HG03103 (cell line): Measurements from ENCODE around the gene MYLK.

ENCODE experiments used
- ATAC-seq: cut with Tn5 transposase; IDR thresholded peaks from one replicate; pipeline ENCODE4 v1.9.1; 2021; ENCODE audit warnings: low read depth; ENCODE audit not compliant: unreplicated experiment

MYLK gene

GRCh38 chr3:123798550-123798949, 85.6 kb downstream of the MYLK start:
- ATAC-seq, result no peak

GRCh38 chr3:123795471-123796251, 88.5 kb downstream of the MYLK start:
- no peak for ATAC-seq

GRCh38 chr3:123793425-123793824, 90.7 kb downstream of the MYLK start:
- no peak for ATAC-seq

- ATAC-seq, result no peak
Measured at GRCh38 chr3:123792473-123793201, 91.5 kb downstream of the MYLK start.

GRCh38 chr3:123791898-123792297, 92.2 kb downstream of the MYLK start:
- no peak for ATAC-seq

GRCh38 chr3:123791417-123791816, 92.7 kb downstream of the MYLK start:
- no peak for ATAC-seq

GRCh38 chr3:123791073-123791370, 93.1 kb downstream of the MYLK start:
- ATAC-seq, result no peak

- no peak for ATAC-seq
Measured at GRCh38 chr3:123790254-123791072, 93.7 kb downstream of the MYLK start.

GRCh38 chr3:123789760-123790159, 94.4 kb downstream of the MYLK start:
- ATAC-seq, result no peak

- ATAC-seq, result no peak
Measured at GRCh38 chr3:123789160-123789559, 95.0 kb downstream of the MYLK start.

- no peak for ATAC-seq
Measured at GRCh38 chr3:123788710-123789109, 95.4 kb downstream of the MYLK start.

- ATAC-seq, result no peak
Measured at GRCh38 chr3:123787133-123787532, 97.0 kb downstream of the MYLK start.

- no peak for ATAC-seq
Measured at GRCh38 chr3:123785602-123786001, 98.5 kb downstream of the MYLK start.

GRCh38 chr3:123783811-123784210, 100.3 kb downstream of the MYLK start:
- ATAC-seq, result no peak

- ATAC-seq, result no peak
Measured at GRCh38 chr3:123783050-123783689, 101.0 kb downstream of the MYLK start.

GRCh38 chr3:123782488-123782887, 101.6 kb downstream of the MYLK start:
- ATAC-seq, result no peak

GRCh38 chr3:123781571-123782275, 102.4 kb downstream of the MYLK start:
- no peak for ATAC-seq

GRCh38 chr3:123781138-123781537, 103.0 kb downstream of the MYLK start:
- no peak for ATAC-seq

GRCh38 chr3:123780656-123781055, 103.5 kb downstream of the MYLK start:
- ATAC-seq, result no peak

GRCh38 chr3:123779655-123780231, 104.4 kb downstream of the MYLK start:
- ATAC-seq, result no peak
